Epithelial cell of esophagus (primary cell): Measurements from ENCODE around the gene CTPS2.
A peak's percentile ranks its signal among the peaks of the same experiment; 100 is the strongest.
"Not testable (repeated sequence)": the region's sequence is repeated elsewhere in the genome, so short reads cannot be mapped to it uniquely, and the experiment has no call there.

ENCODE experiments used
- DNase-seq: peaks from one replicate; pipeline ENCODE4 v3.0.0; 2010; ENCODE audit warnings: low read depth
- H3K4me3 ChIP-seq: 2 replicates; pipeline ENCODE4 v1.5.1; 2011; ENCODE audit warnings: mild to moderate bottlenecking, low read length, control low read depth
- CTCF ChIP-seq: IDR thresholded peaks from 2 replicates; pipeline ENCODE4 v1.5.1; 2011; ENCODE audit warnings: low read depth, mild to moderate bottlenecking, low read length, control low read depth, inconsistent platforms; ENCODE audit not compliant: insufficient read depth; ENCODE audit errors: missing control alignments

Gene CTPS2

GRCh38 chrX:16745102-16745501, 32.6 kb upstream of the CTPS2 start:
- no peak for TF ChIP-seq CTCF
- H3K4me3 ChIP-seq, result no peak overlapping the region
- DNase-seq, result no peak

- TF ChIP-seq CTCF, result peak; percentile 10
- peak; percentile 78 for DNase-seq
- H3K4me3 ChIP-seq, result no peak overlapping the region
Measured at GRCh38 chrX:16743604-16744325, 31.3 kb upstream of the CTPS2 start.

- DNase-seq, result peak; percentile 58
- H3K4me3 ChIP-seq, result no peak overlapping the region
- TF ChIP-seq CTCF, result no peak
Measured at GRCh38 chrX:16739574-16739973, 27.1 kb upstream of the CTPS2 start.

GRCh38 chrX:16737024-16737423, 24.6 kb upstream of the CTPS2 start:
- TF ChIP-seq CTCF, result no peak
- no peak for DNase-seq
- H3K4me3 ChIP-seq, result no peak overlapping the region

- no peak overlapping the region for H3K4me3 ChIP-seq
- TF ChIP-seq CTCF, result no peak
- DNase-seq, result no peak
Measured at GRCh38 chrX:16733013-16733412, 20.5 kb upstream of the CTPS2 start.

GRCh38 chrX:16730450-16730849, 18.0 kb upstream of the CTPS2 start:
- no peak for DNase-seq
- H3K4me3 ChIP-seq, result no peak overlapping the region
- TF ChIP-seq CTCF, result no peak

GRCh38 chrX:16727637-16728036, 15.2 kb upstream of the CTPS2 start:
- DNase-seq, result no peak
- no peak overlapping the region for H3K4me3 ChIP-seq
- no peak for TF ChIP-seq CTCF

- DNase-seq, H3K4me3 ChIP-seq: not testable (repeated sequence)
Measured at GRCh38 chrX:16726347-16726988, 14.0 kb upstream of the CTPS2 start.
